Mesodermal cell (in vitro differentiated cells): ENCODE results near the gene NDRG4. TPM values are rescaled to one million over a fixed set of nuclear protein-coding genes. Genes with fewer than 3 reads are reported as not detected.

Experiments
- H3K27ac ChIP-seq: 2 replicates; pipeline ENCODE4 v1.7.0; 2013; ENCODE audit warnings: mild to moderate bottlenecking, low read depth, low read length, moderate library complexity; ENCODE audit not compliant: severe bottlenecking
- H3K36me3 ChIP-seq: 2 replicates; pipeline ENCODE4 v1.7.1; 2013; ENCODE audit warnings: mild to moderate bottlenecking, low read length, moderate library complexity; ENCODE audit not compliant: control insufficient read depth, insufficient read depth
- H3K4me1 ChIP-seq: one replicate; pipeline ENCODE4 v1.7.1; 2013; ENCODE audit warnings: mild to moderate bottlenecking, low read length; ENCODE audit not compliant: insufficient read depth, control insufficient read depth, poor library complexity, severe bottlenecking
- H3K4me3 ChIP-seq: 2 replicates; pipeline ENCODE4 v1.7.0; 2013; ENCODE audit warnings: low read length, control low read depth, mild to moderate bottlenecking; ENCODE audit not compliant: insufficient read depth, poor library complexity, severe bottlenecking; ENCODE audit errors: extremely low read depth
- H3K9me3 ChIP-seq: 2 replicates; pipeline ENCODE4 v1.7.1; 2013; ENCODE audit warnings: mild to moderate bottlenecking, low read length, moderate library complexity; ENCODE audit not compliant: control insufficient read depth
- WGBS, 2 experiments: methylation state at CpG; one replicate each; pipeline ENCODE4 v1.1.5; 2013; ENCODE audit warnings: missing lambda C conversion rate in 2 of 2; ENCODE audit not compliant: insufficient coverage in 2 of 2; 5-methylcytosine and 5-hydroxymethylcytosine counted together
- polyA plus RNA-seq, 2 experiments: library from polyadenylated mRNA; stranded (reverse); fragments of 50-300 nt; gene quantifications; one replicate each; pipeline ENCODE4 v1.2.3, GENCODE V29; 2013

NDRG4 gene
- 37.8 TPM for polyA plus RNA-seq (2013, experiment 1 of 2)
- polyA plus RNA-seq (2013, experiment 2 of 2) = 31.6 TPM

DNA sequence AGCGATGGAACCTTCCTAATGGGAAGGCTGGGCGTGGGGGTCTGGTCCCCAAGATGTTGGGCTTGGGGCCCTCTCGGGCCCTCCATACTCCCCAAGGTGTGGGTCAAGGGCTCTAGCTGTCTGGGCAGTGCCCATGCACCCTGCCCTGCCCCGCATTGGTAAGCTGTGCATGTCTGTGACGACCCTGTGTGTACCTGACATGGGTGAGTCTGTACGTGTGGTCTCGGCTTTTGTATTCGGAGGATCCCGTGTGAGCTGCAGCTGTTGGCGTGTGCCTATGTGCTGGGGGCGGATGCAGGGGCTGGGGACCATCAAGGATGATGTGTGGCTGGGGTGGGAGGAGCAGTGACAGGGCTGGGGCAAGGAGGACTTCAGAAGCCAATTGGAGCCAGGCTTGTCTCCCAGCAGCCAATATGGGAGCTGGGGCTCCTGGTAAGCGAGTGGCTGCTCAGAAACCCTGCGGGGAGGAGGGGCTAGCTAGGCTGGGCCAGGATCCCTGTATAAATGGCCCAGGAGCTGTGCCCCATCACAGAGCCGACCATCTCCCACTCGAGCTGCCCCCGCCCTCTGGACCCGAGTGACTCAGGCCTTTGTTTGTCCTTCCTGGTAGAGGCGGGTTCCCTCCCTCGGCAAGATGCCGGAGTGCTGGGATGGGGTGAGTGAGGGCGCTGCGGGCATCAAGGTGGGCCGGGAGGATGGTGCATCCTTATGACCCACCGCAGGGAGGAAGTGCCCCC lies at the start of gene NDRG4:
NDRG4 (plus strand) TSS at position 529 of the 737 bp plus-strand sequence; CDS start at position 635, 106 bp downstream.
- Histone ChIP-seq H3K36me3 (peaks cover 4% of the 10 kb centered on the region), H3K4me3 (peak within 1 kb of the TSS; percentile 47), H3K27ac (peak within 1 kb of the TSS; percentile 2), H3K4me1 (peaks cover 3% of the 10 kb centered on the region), H3K9me3 (no peaks in the 10 kb centered on the region)
- 22% methylated on average over 15 to 16 of the region's 24 CpGs for WGBS, 2 experiments

- Histone ChIP-seq H3K9me3 (no peaks in the 10 kb centered on the region), H3K4me1 (no peaks in the 10 kb centered on the region), H3K27ac (no peak overlapping the region), H3K36me3 (no peaks in the 10 kb centered on the region), H3K4me3 (no peak overlapping the region)
- 78 to 94% methylated on average over 2 to 5 of the region's 7 CpGs for WGBS, 2 experiments
These were observed 49.4 kb upstream of the NDRG4 start for GRCh38 chr16:58450590-58450989.

- WGBS, 2 experiments = 77 to 86% methylated on average over 2 to 3 of the region's 3 CpGs
- H3K36me3 ChIP-seq = no peaks in the 10 kb centered on the region
- H3K27ac ChIP-seq = no peak overlapping the region
- H3K4me1 ChIP-seq = peaks cover 5% of the 10 kb centered on the region
- H3K4me3 ChIP-seq = no peak overlapping the region
- no peaks in the 10 kb centered on the region for H3K9me3 ChIP-seq
These were observed 48.7 kb upstream of the NDRG4 start for GRCh38 chr16:58451265-58451689.

DNA sequence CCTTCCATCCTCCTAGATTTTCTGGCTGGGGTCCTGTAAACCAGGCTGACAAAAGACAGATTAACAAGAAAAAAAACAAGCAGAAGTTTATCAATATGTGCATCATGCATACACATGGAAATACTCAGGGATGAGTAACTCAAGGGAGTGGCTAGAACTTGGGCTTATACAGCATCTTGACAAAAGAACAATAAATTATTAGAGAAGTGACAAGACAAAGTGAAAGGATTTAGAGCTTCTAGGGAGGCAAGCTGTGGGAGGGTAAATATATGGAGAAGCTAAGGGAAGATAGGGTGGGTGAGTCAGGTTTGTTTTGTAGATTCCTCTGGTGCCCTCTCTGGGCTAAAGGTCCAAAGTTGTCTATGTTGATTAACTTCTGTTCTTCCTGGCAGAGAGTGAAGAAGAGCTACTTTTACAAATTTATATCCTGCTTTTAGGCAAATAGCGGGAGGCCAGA lies 48.0 kb upstream of the NDRG4 start:
- WGBS, 2 experiments = no CpG with 5 or more reads among the region's 1 CpG
- H3K27ac ChIP-seq = no peak overlapping the region
- H3K4me1 ChIP-seq = peaks cover 12% of the 10 kb centered on the region
- H3K4me3 ChIP-seq = no peak overlapping the region
- no peaks in the 10 kb centered on the region for H3K9me3 ChIP-seq
- no peaks in the 10 kb centered on the region for H3K36me3 ChIP-seq

GRCh38 chr16:58452640-58453039 lies 47.3 kb upstream of the NDRG4 start:
- no peak overlapping the region for H3K27ac ChIP-seq
- WGBS, 2 experiments = 95 to 100% methylated on average over 2 to 3 of the region's 3 CpGs
- peaks cover 15% of the 10 kb centered on the region for H3K4me1 ChIP-seq
- H3K9me3 ChIP-seq = no peaks in the 10 kb centered on the region
- H3K36me3 ChIP-seq = no peaks in the 10 kb centered on the region
- no peak overlapping the region for H3K4me3 ChIP-seq

GRCh38 chr16:58454178-58454577 lies 45.8 kb upstream of the NDRG4 start:
- no peak overlapping the region for H3K4me3 ChIP-seq
- no peak overlapping the region for H3K27ac ChIP-seq
- 71 to 80% methylated on average over 1 of the region's 2 CpGs for WGBS, 2 experiments
- peaks cover 24% of the 10 kb centered on the region for H3K4me1 ChIP-seq
- no peaks in the 10 kb centered on the region for H3K9me3 ChIP-seq
- H3K36me3 ChIP-seq = no peaks in the 10 kb centered on the region

- no peaks in the 10 kb centered on the region for H3K9me3 ChIP-seq
- H3K4me3 ChIP-seq = no peak overlapping the region
- WGBS, 2 experiments = 94% methylated on average over 3 to 5 of the region's 5 CpGs
- H3K27ac ChIP-seq = no peak overlapping the region
- peaks cover 25% of the 10 kb centered on the region for H3K4me1 ChIP-seq
- H3K36me3 ChIP-seq = no peaks in the 10 kb centered on the region
These were observed 45.1 kb upstream of the NDRG4 start for GRCh38 chr16:58454856-58455255.

- no peaks in the 10 kb centered on the region for H3K9me3 ChIP-seq
- H3K4me1 ChIP-seq = peaks cover 25% of the 10 kb centered on the region
- no peaks in the 10 kb centered on the region for H3K36me3 ChIP-seq
- peak overlapping the region; percentile 49 for H3K27ac ChIP-seq
- WGBS, 2 experiments = 100% methylated on average over 1 of the region's 2 CpGs
- H3K4me3 ChIP-seq = no peak overlapping the region
These were observed 44.2 kb upstream of the NDRG4 start for GRCh38 chr16:58455750-58456149.

DNA sequence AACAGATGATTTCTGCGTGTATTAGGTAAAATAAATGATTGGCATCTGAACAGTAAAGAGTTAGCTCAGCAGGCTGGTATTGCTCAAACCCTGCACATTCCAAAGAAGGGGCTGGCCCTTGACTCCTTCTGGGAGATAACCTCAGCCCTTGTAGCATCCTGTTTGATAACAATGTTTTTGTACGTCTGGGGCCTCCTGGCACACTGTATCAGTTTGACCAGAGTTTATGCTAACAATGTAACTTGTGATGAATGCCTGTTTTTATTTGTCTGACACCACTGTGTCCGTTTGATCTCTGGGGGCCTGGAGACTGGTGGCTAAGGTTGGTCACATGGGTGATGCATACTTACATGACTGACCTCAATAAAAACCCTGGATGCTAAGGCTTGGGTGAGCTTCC lies 43.8 kb upstream of the NDRG4 start:
- Histone ChIP-seq H3K4me3 (no peak overlapping the region), H3K36me3 (no peaks in the 10 kb centered on the region), H3K9me3 (no peaks in the 10 kb centered on the region), H3K4me1 (peaks cover 25% of the 10 kb centered on the region), H3K27ac (peak overlapping the region; percentile 49)
- WGBS, 2 experiments = 67 to 88% methylated on average over 1 of the region's 3 CpGs

GRCh38 chr16:58458606-58459343 lies 41.2 kb upstream of the NDRG4 start:
- Histone ChIP-seq H3K27ac (no peak overlapping the region), H3K4me1 (peaks cover 25% of the 10 kb centered on the region), H3K36me3 (no peaks in the 10 kb centered on the region), H3K4me3 (no peak overlapping the region), H3K9me3 (no peaks in the 10 kb centered on the region)
- 92 to 93% methylated on average over 3 to 5 of the region's 10 CpGs for WGBS, 2 experiments
